Activated CD4-positive, alpha-beta T cell treated with anti-CD3 and anti-CD28 coated beads, Interleukin-2, amount 10 ng/mL, durations not matched to agents 7 days and 5 days (primary cell): ENCODE results near the gene SEMA3B. TPM values are rescaled to one million over a fixed set of nuclear protein-coding genes. Genes with fewer than 3 reads are reported as not detected.

ENCODE experiments used
- CTCF ChIA-PET: fragments of 350-600 bp; sonication (Branson Sonifier 250); formaldehyde crosslinking; loops from one replicate; lab custom pipeline; 2021; ENCODE audit warnings: antibody characterized with exemption; lab: Charles Lee
- POLR2A ChIA-PET: fragments of 350-600 bp; sonication (Branson Sonifier 250); formaldehyde crosslinking; loops from one replicate; lab custom pipeline; 2021; ENCODE audit warnings: antibody characterized with exemption; lab: Charles Lee
- DNase-seq: peaks from one replicate; pipeline ENCODE4 v3.0.0-alpha.2; 2020
- H3K27ac Mint-ChIP-seq: one replicate; pipeline ENCODE4 v1.8.0; 2021; ENCODE audit warnings: mild to moderate bottlenecking, moderate library complexity, mixed read lengths
- H3K27me3 Mint-ChIP-seq: one replicate; pipeline ENCODE4 v1.8.0; 2021; ENCODE audit warnings: mixed read lengths
- H3K36me3 Mint-ChIP-seq: one replicate; pipeline ENCODE4 v1.8.0; 2021; ENCODE audit warnings: low read depth, mixed read lengths
- H3K4me1 Mint-ChIP-seq: one replicate; pipeline ENCODE4 v1.8.0; 2021; ENCODE audit warnings: mixed read lengths
- H3K4me3 Mint-ChIP-seq: one replicate; pipeline ENCODE4 v1.8.0; 2021; ENCODE audit warnings: mild to moderate bottlenecking, moderate library complexity, mixed read lengths
- H3K9me3 Mint-ChIP-seq: one replicate; pipeline ENCODE4 v1.8.0; 2021; ENCODE audit warnings: mixed read lengths
- total RNA-seq, 2 experiments: library from RNA; stranded (reverse); gene quantifications; one replicate each; pipeline ENCODE4 v1.2.3, GENCODE V29; 2021

The SEMA3B gene
- total RNA-seq, 2 experiments from 2014 or later: 0.37 to 0.60 TPM

DNA sequence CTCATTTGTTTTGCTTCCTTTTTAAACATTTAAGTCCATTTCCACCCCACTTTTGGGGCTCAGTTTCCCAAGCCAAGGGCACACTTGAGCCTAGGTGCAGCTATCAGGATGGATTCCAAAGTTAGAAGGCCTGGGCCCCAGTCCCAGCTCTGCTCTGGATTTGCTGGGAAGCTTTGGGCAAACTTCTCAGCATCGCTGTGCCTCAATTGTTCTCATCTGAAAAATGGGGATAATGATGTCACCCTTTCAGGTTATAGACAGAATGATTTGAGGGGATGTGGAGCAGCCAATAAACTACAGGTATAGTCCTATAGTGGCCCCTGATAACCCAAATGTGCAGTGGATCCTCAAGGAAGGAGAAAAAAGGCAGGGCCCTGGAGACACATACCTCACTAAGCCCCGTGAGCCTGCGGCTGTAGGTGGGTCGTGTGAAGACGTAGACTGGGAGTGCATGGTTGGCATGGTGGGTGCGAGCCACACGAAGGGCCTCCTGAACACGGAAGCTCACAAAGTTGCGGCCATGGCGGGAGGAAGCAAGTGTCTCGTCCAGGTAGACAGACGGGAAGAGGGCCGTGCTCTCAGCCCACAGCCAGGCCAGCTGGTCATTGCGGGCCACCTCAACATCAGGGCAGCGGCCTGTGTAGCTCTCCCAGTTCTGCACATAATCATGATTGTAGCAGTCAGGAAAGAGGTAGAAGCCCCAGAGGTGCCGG lies 50.4 kb downstream of the SEMA3B start:
- Mint-ChIP-seq H3K27ac (no peak overlapping the region), H3K36me3 (peaks cover 4% of the 10 kb centered on the region), H3K27me3 (no peaks in the 10 kb centered on the region), H3K4me1 (peaks cover 46% of the 10 kb centered on the region), H3K4me3 (peak overlapping the region; percentile 12), H3K9me3 (no peaks in the 10 kb centered on the region)
- no peak for DNase-seq
- CTCF ChIA-PET: interaction anchor here (0.7 to 1.9 kb wide), 5 partner anchors 11 to 125 kb away, joined by 3 to 6 read pairs (median 5); partner anchors contain the start of gene IFRD2
- POLR2A ChIA-PET: no interaction called here

DNA sequence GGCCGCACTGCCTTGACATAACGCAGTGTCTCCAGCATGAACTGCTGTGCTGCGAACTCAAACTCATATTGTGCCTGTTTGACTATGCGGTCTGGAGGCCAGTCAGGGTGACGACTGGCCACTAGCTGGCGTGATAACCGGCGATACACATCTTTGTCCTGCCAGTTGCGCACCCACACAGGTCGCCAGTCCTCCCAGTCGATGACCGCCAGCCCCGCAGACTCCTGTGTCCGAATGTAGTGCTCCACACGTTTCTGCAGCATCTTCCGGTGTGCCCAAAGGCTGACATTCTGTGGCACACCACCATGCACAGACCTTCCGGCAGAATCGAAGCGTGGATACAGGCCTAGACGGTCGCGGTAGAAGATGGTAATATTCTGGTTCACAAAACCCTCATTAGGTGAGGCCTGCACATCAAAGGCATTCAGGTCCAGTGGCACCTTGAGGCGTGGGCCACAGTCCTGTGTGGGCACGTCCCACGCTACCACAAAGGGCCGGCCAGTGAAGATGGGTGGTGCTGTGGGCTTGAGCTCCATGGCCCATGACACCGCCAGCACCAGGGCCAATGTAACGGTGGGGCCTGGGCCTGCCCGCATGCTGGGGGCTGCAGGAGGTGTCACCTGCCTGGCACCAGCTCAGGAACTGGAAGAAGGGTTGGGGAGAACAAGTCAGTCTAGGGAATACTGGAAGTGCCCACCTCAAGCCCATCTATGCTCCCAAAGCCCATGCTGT lies 51.1 kb downstream of the SEMA3B start:
- Mint-ChIP-seq H3K27me3 (no peaks in the 10 kb centered on the region), H3K4me3 (peak overlapping the region; percentile 82), H3K9me3 (no peaks in the 10 kb centered on the region), H3K36me3 (peaks cover 4% of the 10 kb centered on the region), H3K27ac (peak overlapping the region; percentile 83), H3K4me1 (peaks cover 48% of the 10 kb centered on the region)
- ChIA-PET POLR2A (no interaction called here), CTCF (interaction anchor here (0.7 to 1.4 kb wide), 4 partner anchors 13 to 28 kb away, joined by 3 to 7 read pairs (median 4); partner anchors contain the start of genes HYAL3, IFRD2 and NAA80)
- DNase-seq: no peak

DNA sequence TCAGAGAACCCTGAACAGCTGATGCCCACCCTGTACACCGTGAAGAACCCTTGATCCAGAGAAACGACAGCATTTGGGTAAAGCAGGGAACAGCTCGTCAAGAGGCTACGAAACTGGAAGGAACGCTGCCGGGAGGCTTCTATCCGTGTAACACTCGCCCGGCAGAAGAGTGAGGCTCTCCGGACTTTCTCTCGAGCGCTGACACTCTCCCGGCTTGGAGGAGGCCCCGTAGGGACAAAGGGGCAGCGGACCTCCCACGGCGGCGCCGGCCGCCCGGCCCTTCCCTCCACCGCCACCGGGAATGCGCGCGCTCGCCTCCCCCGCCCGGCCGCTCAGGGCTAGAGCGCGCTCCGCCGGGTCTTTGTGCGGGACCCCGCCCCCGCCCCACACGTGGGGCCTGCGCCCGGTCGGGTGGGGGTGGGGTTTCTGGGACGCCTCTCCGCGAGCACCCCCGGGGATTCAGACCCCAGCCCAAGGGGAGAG lies 51.9 kb downstream of the SEMA3B start:
- Mint-ChIP-seq H3K4me3 (peak overlapping the region; percentile 82), H3K9me3 (no peaks in the 10 kb centered on the region), H3K36me3 (peaks cover 4% of the 10 kb centered on the region), H3K27ac (peak overlapping the region; percentile 83), H3K4me1 (peaks cover 45% of the 10 kb centered on the region), H3K27me3 (no peaks in the 10 kb centered on the region)
- peak; percentile 65 for DNase-seq
- ChIA-PET POLR2A (interaction anchor here (0.6 kb wide), 1 partner anchor 37 kb away, joined by 3 read pairs; no protein-coding TSS in a partner anchor), CTCF (interaction anchor here (0.7 to 4.2 kb wide), 4 partner anchors 14 to 26 kb away, joined by 4 to 52 read pairs (median 6); partner anchors contain the start of genes HYAL3 and NAA80)

DNA sequence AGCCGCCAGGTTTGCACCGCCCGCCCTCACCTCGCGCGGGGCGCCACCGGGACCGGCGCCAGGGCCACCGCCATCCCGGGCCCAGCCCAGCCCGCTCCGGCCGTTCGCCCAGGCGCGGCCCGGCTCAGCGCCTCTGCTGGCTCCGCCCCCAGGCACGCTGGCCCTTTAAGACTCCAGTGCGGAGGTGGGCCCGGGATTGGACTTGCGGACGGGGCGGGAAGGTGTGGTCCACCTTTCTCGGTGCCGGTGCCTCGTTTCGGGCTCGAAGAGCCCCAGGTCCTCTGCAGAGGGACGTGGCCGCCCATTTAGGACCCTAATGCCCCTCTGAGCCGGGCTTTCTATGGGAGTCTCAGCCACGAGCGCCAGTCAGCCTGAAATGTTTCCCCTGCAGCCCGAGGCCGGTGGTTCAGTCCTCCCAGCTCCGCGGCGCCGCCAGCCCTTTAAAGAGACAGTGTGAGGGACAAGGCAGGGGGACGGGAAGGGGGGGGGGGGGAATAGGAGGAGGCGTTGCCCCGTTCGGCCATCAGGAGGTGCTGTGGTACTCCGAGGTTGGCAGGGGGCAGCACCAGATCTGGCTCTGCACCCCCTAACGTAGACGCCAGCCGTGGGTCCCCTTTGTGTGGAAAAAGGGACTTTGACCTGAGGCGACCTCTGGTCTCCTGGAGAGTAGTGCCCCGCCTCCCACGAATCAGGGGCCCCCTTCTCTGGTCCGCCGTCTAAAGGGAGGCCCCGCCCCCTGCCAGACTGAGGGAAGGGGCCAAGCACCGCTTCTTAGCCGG lies 52.6 kb downstream of the SEMA3B start:
- peak overlapping the region; percentile 75 for H3K4me3 Mint-ChIP-seq
- peak overlapping the region; percentile 97 for H3K27ac Mint-ChIP-seq
- CTCF ChIA-PET: interaction anchor here (1.4 to 4.2 kb wide), 3 partner anchors 13 to 26 kb away, joined by 5 to 52 read pairs (median 7); partner anchors contain the start of genes HYAL3 and NAA80
- peaks cover 40% of the 10 kb centered on the region for H3K4me1 Mint-ChIP-seq
- POLR2A ChIA-PET: interaction anchor here (0.6 to 0.7 kb wide), 2 partner anchors 24 to 38 kb away, joined by 3 read pairs; partner anchors contain the start of gene ZMYND10
- H3K36me3 Mint-ChIP-seq: peaks cover under 1% of the 10 kb centered on the region
- H3K27me3 Mint-ChIP-seq: no peaks in the 10 kb centered on the region
- H3K9me3 Mint-ChIP-seq: no peaks in the 10 kb centered on the region
- peak; percentile 86 for DNase-seq

DNA sequence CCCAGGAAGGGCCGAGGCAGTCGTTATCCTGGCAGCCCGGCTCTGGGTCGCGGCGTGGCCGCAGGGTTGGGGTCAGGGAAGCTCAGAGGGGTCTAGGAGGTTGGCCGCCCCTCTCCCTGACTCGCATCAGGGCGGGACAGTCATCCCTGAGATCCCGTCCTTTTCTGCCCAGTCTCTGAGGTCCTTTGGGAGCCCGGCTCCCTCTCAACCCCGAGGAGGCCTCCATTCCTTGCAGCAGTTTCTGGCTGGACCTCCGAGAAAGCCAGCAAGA lies 53.1 kb downstream of the SEMA3B start:
- H3K4me3 Mint-ChIP-seq: peak overlapping the region; percentile 75
- H3K9me3 Mint-ChIP-seq: no peaks in the 10 kb centered on the region
- no peaks in the 10 kb centered on the region for H3K36me3 Mint-ChIP-seq
- H3K4me1 Mint-ChIP-seq: peaks cover 39% of the 10 kb centered on the region
- H3K27me3 Mint-ChIP-seq: no peaks in the 10 kb centered on the region
- no peak for DNase-seq
- no peak overlapping the region for H3K27ac Mint-ChIP-seq
- ChIA-PET CTCF (interaction anchor here (1.7 to 4.2 kb wide), 4 partner anchors 8 to 27 kb away, joined by 5 to 52 read pairs (median 13); partner anchors contain the start of genes HYAL3 and NAA80), POLR2A (interaction anchor here (0.7 kb wide), 1 partner anchor 23 kb away, joined by 3 read pairs; the partner anchor contains the start of gene ZMYND10)

DNA sequence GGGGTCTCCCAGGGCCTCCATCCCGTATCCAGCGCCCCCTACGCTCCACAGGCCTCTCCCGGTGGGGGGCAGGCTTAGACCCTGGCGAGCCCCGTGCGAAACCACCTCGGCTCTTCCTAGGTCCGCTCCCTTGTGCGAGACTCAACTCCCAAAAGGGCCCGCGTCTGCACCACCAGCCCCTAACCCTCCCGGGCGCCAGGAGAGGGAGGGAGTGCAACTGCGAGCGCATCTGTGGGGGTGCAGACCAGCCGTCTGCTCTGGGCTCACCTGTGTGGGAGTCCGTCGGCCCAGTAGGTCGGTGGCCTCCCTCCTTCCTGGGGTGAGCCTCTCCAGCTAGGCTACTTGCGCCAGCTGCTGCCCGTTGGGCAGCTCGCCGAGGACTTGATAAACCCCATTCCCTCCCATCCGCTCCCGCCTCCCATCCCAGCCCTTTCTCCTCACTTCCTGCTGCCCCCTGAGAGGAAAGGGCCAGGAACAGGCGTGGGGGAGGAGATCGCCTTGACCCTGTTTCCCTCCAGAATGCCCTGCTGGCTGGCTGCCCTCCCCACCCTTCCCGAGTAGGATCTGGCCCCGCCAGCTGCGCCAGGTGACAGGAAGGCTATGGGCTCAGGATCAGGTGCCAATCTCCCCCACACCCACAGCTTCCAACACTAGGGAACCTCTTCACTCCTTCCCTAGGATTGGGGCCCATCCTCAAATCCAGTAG lies 53.6 kb downstream of the SEMA3B start, which contains the start of gene HYAL2:
HYAL2 (minus strand) TSS at position 360 of the 706 bp plus-strand sequence. CDS start 2,256 bp downstream, outside the sequence.
- peak; percentile 5 for DNase-seq
- Mint-ChIP-seq H3K27ac (peak within 1 kb of the TSS; percentile 97), H3K4me1 (peaks cover 39% of the 10 kb centered on the region), H3K36me3 (no peaks in the 10 kb centered on the region), H3K4me3 (peak within 1 kb of the TSS; percentile 75), H3K27me3 (no peaks in the 10 kb centered on the region), H3K9me3 (no peaks in the 10 kb centered on the region)
- ChIA-PET CTCF (interaction anchor here (1.5 to 4.2 kb wide), 5 partner anchors 9 to 27 kb away, joined by 5 to 52 read pairs (median 7); partner anchors contain the start of genes HYAL3 and NAA80), POLR2A (no interaction called here)

DNA sequence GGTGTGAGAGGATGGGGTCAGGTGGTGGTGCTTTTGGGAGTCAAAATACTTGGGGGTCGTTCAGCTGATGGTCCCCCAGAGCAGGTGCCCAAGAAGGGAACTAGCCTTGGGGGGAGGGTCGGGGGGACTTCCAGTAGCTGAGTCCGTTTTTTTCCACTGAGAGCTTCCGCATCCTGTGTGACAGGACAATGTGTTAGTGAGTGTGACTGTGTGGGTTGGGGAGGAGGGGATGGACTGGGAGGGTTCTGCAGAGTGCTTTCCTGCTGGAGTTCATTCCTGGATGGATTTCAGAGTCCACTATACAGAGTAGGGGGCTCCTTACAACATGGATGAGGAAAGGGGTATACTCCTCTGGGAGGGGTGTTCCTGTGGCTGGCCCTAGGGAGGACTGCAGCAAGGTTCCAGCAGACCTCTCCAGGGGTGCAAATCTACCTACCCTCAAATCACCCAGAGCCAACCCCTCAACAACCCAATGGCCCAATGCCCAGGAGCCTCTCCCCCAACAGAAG lies 54.2 kb downstream of the SEMA3B start:
- Mint-ChIP-seq H3K4me1 (peaks cover 41% of the 10 kb centered on the region), H3K9me3 (no peaks in the 10 kb centered on the region), H3K27me3 (no peaks in the 10 kb centered on the region), H3K27ac (no peak overlapping the region), H3K4me3 (peak overlapping the region; percentile 6), H3K36me3 (no peaks in the 10 kb centered on the region)
- POLR2A ChIA-PET: interaction anchor here (0.6 kb wide), 1 partner anchor 98 kb away, joined by 4 read pairs; no protein-coding TSS in a partner anchor
- CTCF ChIA-PET: interaction anchor here (1.5 to 4.2 kb wide), 5 partner anchors 9 to 28 kb away, joined by 5 to 52 read pairs (median 7); partner anchors contain the start of genes HYAL3 and NAA80
- DNase-seq: peak; percentile 5

DNA sequence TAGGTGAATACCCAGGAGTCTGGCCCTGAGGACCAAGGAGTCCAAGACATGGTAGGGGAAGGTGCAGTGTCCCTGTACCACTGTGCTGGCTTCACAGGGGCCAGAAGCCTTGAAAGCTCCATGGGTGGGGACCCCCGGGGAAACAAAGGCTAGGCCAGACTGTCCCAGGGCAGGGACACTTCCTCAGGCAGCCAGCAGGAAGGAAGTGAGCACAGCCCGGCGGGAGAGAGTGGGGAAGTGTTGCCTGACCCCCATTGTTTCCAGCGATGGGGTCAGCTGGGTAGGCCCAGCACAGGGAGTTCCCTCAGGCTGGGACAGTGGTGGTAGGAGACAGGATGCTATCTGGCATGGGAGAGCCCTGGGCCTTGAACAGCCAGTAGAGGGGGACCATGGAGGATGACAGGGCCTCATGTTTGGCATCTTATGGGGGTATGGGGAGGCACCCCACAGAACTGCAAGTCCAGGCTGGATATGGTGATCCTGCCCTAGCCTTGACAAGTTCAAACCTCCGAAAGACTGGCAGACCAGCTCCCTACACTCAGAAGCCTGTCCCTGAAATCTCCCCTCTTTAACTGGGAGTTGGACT lies 54.8 kb downstream of the SEMA3B start:
- no peak overlapping the region for H3K4me3 Mint-ChIP-seq
- CTCF ChIA-PET: interaction anchor here (0.6 to 4.2 kb wide), 11 partner anchors 8 to 95 kb away, joined by 3 to 52 read pairs (median 4); partner anchors contain the start of genes CYB561D2, HYAL3, NAA80 and NPRL2
- no peaks in the 10 kb centered on the region for H3K9me3 Mint-ChIP-seq
- H3K36me3 Mint-ChIP-seq: peaks cover 4% of the 10 kb centered on the region
- H3K4me1 Mint-ChIP-seq: peaks cover 43% of the 10 kb centered on the region
- no peaks in the 10 kb centered on the region for H3K27me3 Mint-ChIP-seq
- peak; percentile 5 for DNase-seq
- peak overlapping the region; percentile 50 for H3K27ac Mint-ChIP-seq
- POLR2A ChIA-PET: interaction anchor here (0.6 kb wide), 1 partner anchor 99 kb away, joined by 4 read pairs; no protein-coding TSS in a partner anchor

DNA sequence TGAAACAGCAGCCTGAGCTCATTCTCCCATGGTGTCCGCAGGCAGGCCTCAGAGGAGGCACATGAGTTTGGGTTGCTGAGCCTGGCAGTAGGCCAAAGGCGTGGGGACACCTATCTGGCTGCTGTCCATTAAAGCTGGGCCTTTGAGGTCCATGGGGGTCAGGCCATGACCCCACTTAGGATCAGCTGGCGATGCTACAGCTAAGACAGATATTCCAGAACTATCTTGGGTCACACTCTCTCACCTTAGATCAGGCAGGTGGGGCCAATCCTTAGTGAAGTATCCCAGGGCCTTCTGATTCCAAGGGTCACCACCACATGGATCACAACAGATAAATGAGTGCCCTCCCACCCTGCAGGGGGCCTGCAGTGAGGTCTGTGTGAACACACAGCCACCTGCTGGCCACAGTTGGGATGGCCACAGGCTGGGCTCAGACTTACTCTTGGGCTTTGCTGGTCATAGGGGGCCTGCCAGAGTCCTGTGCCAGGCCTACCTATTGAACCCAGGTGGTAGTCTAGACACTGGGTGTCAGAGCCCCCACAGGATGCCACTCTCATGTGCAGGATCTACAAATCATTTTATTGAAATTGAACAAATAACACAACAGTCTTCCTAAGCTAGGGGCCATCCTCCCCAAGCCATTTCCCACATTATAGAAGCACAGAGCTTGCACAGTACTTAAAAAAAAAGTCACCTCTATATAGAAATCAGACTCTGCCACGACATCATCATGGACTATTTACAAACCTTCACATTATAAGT lies 55.6 kb downstream of the SEMA3B start:
- DNase-seq: peak; percentile 67
- ChIA-PET CTCF (interaction anchor here (0.5 to 4.2 kb wide), 12 partner anchors 9 to 376 kb away, joined by 3 to 52 read pairs (median 4); partner anchors contain the start of genes CYB561D2, HYAL3, NAA80 and NPRL2), POLR2A (no interaction called here)
- Mint-ChIP-seq H3K27me3 (no peaks in the 10 kb centered on the region), H3K4me1 (peaks cover 40% of the 10 kb centered on the region), H3K27ac (peak overlapping the region; percentile 3), H3K36me3 (peaks cover 4% of the 10 kb centered on the region), H3K9me3 (no peaks in the 10 kb centered on the region), H3K4me3 (no peak overlapping the region)

DNA sequence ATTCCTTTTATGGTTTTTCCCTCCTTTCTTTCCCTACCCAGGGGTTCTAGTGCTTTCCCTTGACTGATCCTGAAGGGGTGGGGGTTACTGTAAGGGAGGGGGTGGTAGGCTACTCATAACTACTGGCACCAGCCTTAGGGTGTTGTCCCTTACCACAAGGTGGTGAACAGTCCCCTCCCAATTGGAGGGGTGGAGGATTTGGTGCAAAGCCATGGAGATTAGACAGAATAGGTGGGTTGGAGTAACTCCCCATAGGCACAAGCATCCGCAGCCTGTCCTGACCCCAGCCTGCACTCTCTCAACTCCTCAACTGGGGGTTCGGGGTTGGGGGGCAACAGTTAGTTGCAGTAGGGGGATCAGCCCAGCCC lies 56.1 kb downstream of the SEMA3B start:
- peaks cover 35% of the 10 kb centered on the region for H3K4me1 Mint-ChIP-seq
- peaks cover 10% of the 10 kb centered on the region for H3K36me3 Mint-ChIP-seq
- CTCF ChIA-PET: interaction anchor here (0.5 to 4.2 kb wide), 7 partner anchors 9 to 377 kb away, joined by 3 to 52 read pairs (median 3); partner anchors contain the start of genes CYB561D2, HYAL3, NAA80 and NPRL2
- peak; percentile 6 for DNase-seq
- no peaks in the 10 kb centered on the region for H3K27me3 Mint-ChIP-seq
- H3K27ac Mint-ChIP-seq: no peak overlapping the region
- H3K4me3 Mint-ChIP-seq: no peak overlapping the region
- POLR2A ChIA-PET: no interaction called here
- H3K9me3 Mint-ChIP-seq: no peaks in the 10 kb centered on the region
